ENCODE measurements around the gene KCNG1. TPM values are rescaled to one million over a fixed set of nuclear protein-coding genes. Genes with fewer than 3 reads are reported as not detected.

KCNG1 gene
- total and polyA plus RNA-seq, 2 of the 13 experiments (the other 11 are each of a cell fraction or from before 2014, with no cell fraction given) = not detected

GRCh38 chr20:50982363-50982762 is 40.5 kb downstream of the KCNG1 start:
- H3K4me2 ChIP-seq (ENCODE audit: low read depth, low read length) = no peak overlapping the region
- 0% methylated on average over 2 of the region's 4 CpGs for WGBS (ENCODE audit: low lambda C conversion rate)
- H3K9ac ChIP-seq (ENCODE audit: insufficient read depth, low read depth, low read length) = no peak overlapping the region
- no peak overlapping the region for H2AFZ ChIP-seq (ENCODE audit: low read length)
- no peak for FAIRE-seq
- H3K9me3 ChIP-seq (ENCODE audit: low read length) = no peaks in the 10 kb centered on the region
- no peak overlapping the region for H3K4me3 ChIP-seq (replicated peaks in 1 of 3; ENCODE audit: insufficient read depth in 1 of 3, low read depth in 2 of 3, low read length in 3 of 3)
- no peaks in the 10 kb centered on the region for H3K36me3 ChIP-seq (replicated peaks in 1 of 2; ENCODE audit: control insufficient read depth in 1 of 2, insufficient read depth in 2 of 2, low read length in 2 of 2)
- H3K27ac ChIP-seq (ENCODE audit: extremely low read length, insufficient read depth, low read length) = no peak overlapping the region
- intact Hi-C loops (cut with micrococcal nuclease; ENCODE audit: unreplicated experiment) (loop anchor here (5.0 to 10.0 kb wide), 4 partner anchors 190 to 642 kb away; partner anchors contain the start of gene NFATC2), in situ Hi-C loops (cut with HindIII; ENCODE audit: extremely low pct_ligation_motif_present, low pct_unique_long_range_greater_than_20kb) (loop anchor here (25.0 kb wide), 2 partner anchors 605 to 1105 kb away; no protein-coding TSS in a partner anchor)
- ATAC-seq = no peak
- CTCF ChIA-PET (ENCODE audit: low intra/inter-chr PET ratio, low total read pairs) = interaction anchor here (1.7 to 3.3 kb wide), 2 partner anchors 187 to 324 kb away, joined by 12 to 18 read pairs; partner anchors contain the start of gene BCAS4
- BruUV-seq (replicated peaks) = no TSS peak
- no peaks in the 10 kb centered on the region for H3K79me2 ChIP-seq (ENCODE audit: insufficient read depth, low read length)
- POLR2A ChIA-PET = no interaction called here
- peak; percentile 25; the same call in 1 of the 2 replicates for TF ChIP-seq USF2 (IDR thresholded peaks at IDR 0.05; ENCODE audit: low read depth, low read length)
- TF ChIP-seq USF2 (CRISPR knock-in tag; IDR thresholded peaks at IDR 0.05; ENCODE audit: borderline replicate concordance) = no peak; the same call in 1 of the 2 replicates
- TF ChIP-seq RFX3 (CRISPR knock-in tag; IDR thresholded peaks at IDR 0.05) = peak; percentile 50; the same call in 1 of the 2 replicates
- TF ChIP-seq SAP130 (CRISPR knock-in tag; IDR thresholded peaks at IDR 0.05; ENCODE audit: low read depth) = peak; percentile 49
- peak; percentile 63 for TF ChIP-seq ZNF629 (CRISPR knock-in tag; conservative IDR thresholded peaks at IDR 0.05)
- TF ChIP-seq FOXA1 (IDR thresholded peaks at IDR 0.05) = no peak
- peak; percentile 33; the same call in 1 of the 2 replicates for TF ChIP-seq FOXA1 (CRISPR knock-in tag; IDR thresholded peaks at IDR 0.05)
- no peak for TF ChIP-seq SSRP1 (CRISPR knock-in tag; IDR thresholded peaks at IDR 0.05)
- TF ChIP-seq RFX1 (IDR thresholded peaks at IDR 0.05) = peak; percentile 12; the same call in 1 of the 2 replicates
- TF ChIP-seq, protein P1, sequence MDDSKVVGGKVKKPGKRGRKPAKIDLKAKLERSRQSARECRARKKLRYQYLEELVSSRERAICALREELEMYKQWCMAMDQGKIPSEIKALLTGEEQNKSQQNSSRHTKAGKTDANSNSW (CRISPR knock-in tag; IDR thresholded peaks at IDR 0.05; ENCODE audit: borderline replicate concordance) = no peak
- no peak for TF ChIP-seq ZBTB38 (CRISPR knock-in tag; IDR thresholded peaks at IDR 0.05)
- DNase-seq (ENCODE audit: low spot score) = peak; percentile 37
- H4K20me1 ChIP-seq (ENCODE audit: insufficient read depth, low read length) = no peaks in the 10 kb centered on the region
- peaks cover 9 to 36% of the 10 kb centered on the region in 2 experiments; a peak in 4 of 5 replicates for H3K27me3 ChIP-seq (ENCODE audit: control insufficient read depth in 1 of 2, insufficient read depth in 2 of 2, low read length in 2 of 2)
- H3K4me1 ChIP-seq (ENCODE audit: insufficient read depth, low read length) = peaks cover 41% of the 10 kb centered on the region
